ENCODE data around the gene CILP2.
A peak's percentile ranks its signal among the peaks of the same experiment; 100 is the strongest.

Gene CILP2

GRCh38 chr19:19504754-19505668 lies 33.1 kb upstream of the CILP2 start:
- no peak for DNase-seq

GRCh38 chr19:19505669-19506326 lies 32.3 kb upstream of the CILP2 start:
- DNase-seq = no peak

GRCh38 chr19:19506592-19506991 lies 31.5 kb upstream of the CILP2 start:
- DNase-seq = no peak

- DNase-seq = no peak
These were observed 30.7 kb upstream of the CILP2 start for GRCh38 chr19:19507354-19507753.

- no peak for DNase-seq
These were observed 29.8 kb upstream of the CILP2 start for GRCh38 chr19:19508217-19508616.

- no peak for DNase-seq
These were observed 27.6 kb upstream of the CILP2 start for GRCh38 chr19:19510432-19510831.

GRCh38 chr19:19513682-19514081 lies 24.4 kb upstream of the CILP2 start:
- DNase-seq = no peak

GRCh38 chr19:19514215-19514657 lies 23.8 kb upstream of the CILP2 start:
- peak; percentile 69 to 76 (median 72) for DNase-seq

GRCh38 chr19:19514881-19515641 lies 23.0 kb upstream of the CILP2 start, which contains the start of gene TSSK6:
TSS of gene TSSK6 (minus strand) at chr19:19515548. CDS start at chr19:19515427, 121 bp downstream.
- no peak for DNase-seq

- DNase-seq = peak; percentile 94 to 97 (median 94)
These were observed 22.2 kb upstream of the CILP2 start, which contains the start of gene NDUFA13 for GRCh38 chr19:19515642-19516519. TSS of gene NDUFA13 (plus strand) at chr19:19516225. CDS start at chr19:19516239, 14 bp downstream.

GRCh38 chr19:19517235-19517619 lies 20.8 kb upstream of the CILP2 start:
- DNase-seq = no peak

GRCh38 chr19:19520989-19521388 lies 17.1 kb upstream of the CILP2 start:
- DNase-seq = no peak

GRCh38 chr19:19523177-19523576 lies 14.9 kb upstream of the CILP2 start:
- DNase-seq = no peak

- DNase-seq = no peak
These were observed 14.0 kb upstream of the CILP2 start for GRCh38 chr19:19524053-19524452.

GRCh38 chr19:19525611-19526380 lies 12.3 kb upstream of the CILP2 start:
- no peak for DNase-seq

GRCh38 chr19:19526581-19527370 lies 11.3 kb upstream of the CILP2 start:
- DNase-seq = no peak

- DNase-seq = no peak
These were observed 10.8 kb upstream of the CILP2 start for GRCh38 chr19:19527371-19527656.

GRCh38 chr19:19527674-19528625 lies 10.1 kb upstream of the CILP2 start:
- DNase-seq = no peak

GRCh38 chr19:19528721-19529490 lies 9.2 kb upstream of the CILP2 start, which contains the start of gene YJEFN3:
TSS of gene YJEFN3 (plus strand) at chr19:19528911. CDS start at chr19:19528933, 22 bp downstream.
- no peak for DNase-seq
